Neural cell (in vitro differentiated cells): ENCODE measurements around the gene IL1RL2.

Experiments used
- CTCF ChIP-seq: fragments of 450-650 bp; IDR thresholded peaks from 2 replicates; pipeline ENCODE4 v1.5.1; 2014; ENCODE audit warnings: antibody characterized with exemption, mild to moderate bottlenecking, moderate library complexity; ENCODE audit not compliant: poor library complexity, severe bottlenecking
- EP300 ChIP-seq: fragments of 450-650 bp; conservative IDR thresholded peaks from 2 replicates; pipeline ENCODE4 v1.6.1; 2014; ENCODE audit warnings: antibody characterized with exemption, mild to moderate bottlenecking, moderate library complexity; ENCODE audit not compliant: poor library complexity, severe bottlenecking
- EZH2 ChIP-seq: fragments of 200-600, 300-800 bp; shearing (Covaris generic), sonication (generic); IDR thresholded peaks from 2 replicates; pipeline ENCODE4 v1.6.1; 2014; ENCODE audit warnings: antibody characterized with exemption, low read length, borderline replicate concordance, mild to moderate bottlenecking; ENCODE audit not compliant: insufficient read depth, poor library complexity, severe bottlenecking
- MXI1 ChIP-seq: fragments of 450-650 bp; conservative IDR thresholded peaks from 2 replicates; pipeline ENCODE4 v1.6.1; 2014; ENCODE audit warnings: antibody characterized with exemption, mild to moderate bottlenecking; ENCODE audit not compliant: poor library complexity, severe bottlenecking
- POLR2AphosphoS5 ChIP-seq: IDR thresholded peaks from 2 replicates; pipeline ENCODE4 v1.6.1; 2012
- RAD21 ChIP-seq: fragments of 450-650 bp; conservative IDR thresholded peaks from 2 replicates; pipeline ENCODE4 v1.6.1; 2014; ENCODE audit warnings: antibody characterized with exemption, mild to moderate bottlenecking, moderate library complexity
- SMC3 ChIP-seq: fragments of 450-650 bp; conservative IDR thresholded peaks from 2 replicates; pipeline ENCODE4 v1.6.1; 2014; ENCODE audit warnings: antibody characterized with exemption, mild to moderate bottlenecking, moderate library complexity; ENCODE audit not compliant: poor library complexity
- TAF1 ChIP-seq: IDR thresholded peaks from 2 replicates; pipeline ENCODE4 v1.6.1; 2012; ENCODE audit warnings: low read depth
- TF ChIP-seq, protein P1 (sequence below): IDR thresholded peaks from 2 replicates; pipeline ENCODE4 v1.6.1; 2012; ENCODE audit warnings: borderline replicate concordance

DNA sequence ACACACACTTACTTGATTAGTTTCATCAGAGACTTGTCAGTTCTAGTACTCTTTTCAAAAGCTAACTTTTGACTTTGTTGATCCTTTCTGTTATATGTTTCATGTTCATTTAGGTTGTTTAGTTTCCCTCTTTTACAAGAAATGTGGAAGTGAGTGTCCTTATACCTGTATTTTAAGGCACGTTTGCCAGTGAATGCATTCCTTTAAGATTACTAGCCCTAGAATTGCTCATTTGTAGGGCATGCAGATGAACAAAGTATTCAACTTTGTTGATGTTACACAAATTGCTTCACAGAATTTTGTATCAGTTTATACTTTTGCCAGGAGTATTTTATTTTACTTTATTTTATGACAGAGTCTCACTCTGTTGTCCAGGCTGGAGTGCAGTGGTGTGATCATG is 6.3 kb downstream of the IL1RL2 start:
- TF ChIP-seq CTCF (no peak), MXI1 (no peak), RAD21 (no peak), EZH2 (no peak), TAF1 (no peak), POLR2AphosphoS5 (no peak), SMC3 (no peak), EP300 (no peak)
- TF ChIP-seq, protein P1, sequence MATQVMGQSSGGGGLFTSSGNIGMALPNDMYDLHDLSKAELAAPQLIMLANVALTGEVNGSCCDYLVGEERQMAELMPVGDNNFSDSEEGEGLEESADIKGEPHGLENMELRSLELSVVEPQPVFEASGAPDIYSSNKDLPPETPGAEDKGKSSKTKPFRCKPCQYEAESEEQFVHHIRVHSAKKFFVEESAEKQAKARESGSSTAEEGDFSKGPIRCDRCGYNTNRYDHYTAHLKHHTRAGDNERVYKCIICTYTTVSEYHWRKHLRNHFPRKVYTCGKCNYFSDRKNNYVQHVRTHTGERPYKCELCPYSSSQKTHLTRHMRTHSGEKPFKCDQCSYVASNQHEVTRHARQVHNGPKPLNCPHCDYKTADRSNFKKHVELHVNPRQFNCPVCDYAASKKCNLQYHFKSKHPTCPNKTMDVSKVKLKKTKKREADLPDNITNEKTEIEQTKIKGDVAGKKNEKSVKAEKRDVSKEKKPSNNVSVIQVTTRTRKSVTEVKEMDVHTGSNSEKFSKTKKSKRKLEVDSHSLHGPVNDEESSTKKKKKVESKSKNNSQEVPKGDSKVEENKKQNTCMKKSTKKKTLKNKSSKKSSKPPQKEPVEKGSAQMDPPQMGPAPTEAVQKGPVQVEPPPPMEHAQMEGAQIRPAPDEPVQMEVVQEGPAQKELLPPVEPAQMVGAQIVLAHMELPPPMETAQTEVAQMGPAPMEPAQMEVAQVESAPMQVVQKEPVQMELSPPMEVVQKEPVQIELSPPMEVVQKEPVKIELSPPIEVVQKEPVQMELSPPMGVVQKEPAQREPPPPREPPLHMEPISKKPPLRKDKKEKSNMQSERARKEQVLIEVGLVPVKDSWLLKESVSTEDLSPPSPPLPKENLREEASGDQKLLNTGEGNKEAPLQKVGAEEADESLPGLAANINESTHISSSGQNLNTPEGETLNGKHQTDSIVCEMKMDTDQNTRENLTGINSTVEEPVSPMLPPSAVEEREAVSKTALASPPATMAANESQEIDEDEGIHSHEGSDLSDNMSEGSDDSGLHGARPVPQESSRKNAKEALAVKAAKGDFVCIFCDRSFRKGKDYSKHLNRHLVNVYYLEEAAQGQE, result no peak
